MCF 10A (cell line): ENCODE results near the gene NUP35. TPM values are rescaled to one million over a fixed set of nuclear protein-coding genes. Genes with fewer than 3 reads are reported as not detected.

ENCODE experiments used
- BruUV-seq: library from RNA; stranded (reverse); fragments of 400-500 nt; replicated peaks from 2 replicates; lab custom pipeline; 2021; lab: Mats Ljungman, UMichigan
- CTCF ChIA-PET: fragments of 300-600 bp; sonication (Branson Sonifier 250); formaldehyde crosslinking; extraction: SDS; loops from one replicate; lab custom pipeline; 2021; ENCODE audit warnings: antibody characterized with exemption, inconsistent platforms; lab: Yijun Ruan, JAX
- POLR2A ChIA-PET: fragments of 300-600, 350-650 bp; sonication (Branson Sonifier 250); formaldehyde crosslinking; extraction: SDS; loops from one replicate; lab custom pipeline; 2020; ENCODE audit warnings: antibody characterized with exemption, inconsistent platforms; lab: Yijun Ruan, JAX
- DNase-seq: peaks from one replicate; pipeline ENCODE4 v3.0.0-alpha.2; 2018; ENCODE audit not compliant: unreplicated experiment
- H3K27ac Mint-ChIP-seq: one replicate; pipeline ENCODE4 v1.8.0; 2022; ENCODE audit warnings: mild to moderate bottlenecking, low read depth, mixed read lengths; ENCODE audit not compliant: unreplicated experiment
- H3K27me3 Mint-ChIP-seq: one replicate; pipeline ENCODE4 v1.8.0; 2022; ENCODE audit warnings: mixed read lengths; ENCODE audit not compliant: insufficient read depth, unreplicated experiment
- H3K36me3 Mint-ChIP-seq: one replicate; pipeline ENCODE4 v1.8.0; 2022; ENCODE audit warnings: mild to moderate bottlenecking, moderate library complexity, mixed read lengths; ENCODE audit not compliant: insufficient read depth, unreplicated experiment
- H3K4me1 Mint-ChIP-seq: one replicate; pipeline ENCODE4 v1.8.0; 2022; ENCODE audit warnings: mixed read lengths; ENCODE audit not compliant: insufficient read depth, unreplicated experiment
- H3K4me3 Mint-ChIP-seq: one replicate; pipeline ENCODE4 v1.8.0; 2022; ENCODE audit warnings: mild to moderate bottlenecking, moderate library complexity, mixed read lengths; ENCODE audit not compliant: unreplicated experiment
- H3K9me3 Mint-ChIP-seq: one replicate; pipeline ENCODE4 v1.8.0; 2022; ENCODE audit warnings: mixed read lengths; ENCODE audit not compliant: unreplicated experiment
- intact Hi-C: fragments of 100-400 bp; cut with micrococcal nuclease; formaldehyde crosslinking; loops from 2 replicates; pipeline ENCODE4 v1.14.1; 2022
- total RNA-seq: library from RNA; stranded (reverse); gene quantifications from 2 replicates; pipeline ENCODE4 v1.2.3, GENCODE V29; 2022
- TF ChIP-seq, protein P1 (sequence below): fragments of 200-600 bp; IDR thresholded peaks from one replicate; pipeline ENCODE4 v1.8.0; 2022; ENCODE audit warnings: antibody characterized with exemption, mild to moderate bottlenecking; ENCODE audit not compliant: unreplicated experiment

The NUP35 gene
- total RNA-seq, 1 experiment from 2014 or later: 19.2 TPM

DNA sequence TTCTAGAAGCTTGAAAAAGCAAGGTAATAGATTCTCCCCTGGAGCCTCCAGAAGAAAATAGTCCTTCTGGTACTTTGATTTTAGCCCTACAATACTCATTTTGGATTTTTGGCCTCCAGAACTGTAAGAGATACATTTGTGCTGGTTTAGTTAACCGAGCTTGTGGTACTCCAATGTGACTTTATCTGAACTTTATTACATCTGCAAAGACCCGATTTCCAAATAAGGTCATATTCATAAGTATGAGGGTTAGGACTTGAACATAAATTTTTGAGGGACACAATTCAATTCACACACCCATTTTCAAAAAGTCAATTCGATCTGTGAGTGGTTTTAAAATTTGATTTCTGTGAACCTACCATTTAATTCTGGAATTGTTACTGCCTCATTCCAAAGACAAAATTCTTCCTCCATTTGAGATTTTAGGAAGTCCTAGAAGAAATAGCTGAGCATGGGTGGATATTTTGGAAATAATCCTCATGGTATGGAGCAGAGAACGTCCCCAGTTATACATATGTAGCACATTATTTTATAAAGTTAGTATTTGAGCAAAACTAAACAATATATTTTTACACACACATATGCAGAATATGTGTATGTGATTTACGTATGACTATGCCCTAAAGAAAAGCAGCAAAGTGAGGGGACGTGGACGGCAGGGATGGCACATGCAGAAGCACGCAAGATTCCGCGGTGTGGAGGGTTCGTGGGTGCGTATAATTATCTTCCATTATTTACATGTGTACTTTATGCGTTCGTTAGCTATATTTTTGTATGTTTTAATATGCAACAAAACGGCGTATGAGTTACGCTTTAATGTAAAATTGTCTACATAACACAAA lies 905 bp upstream of the NUP35 start:
- BruUV-seq: no TSS peak
- H3K4me1 Mint-ChIP-seq: peaks cover 9% of the 10 kb centered on the region

DNA sequence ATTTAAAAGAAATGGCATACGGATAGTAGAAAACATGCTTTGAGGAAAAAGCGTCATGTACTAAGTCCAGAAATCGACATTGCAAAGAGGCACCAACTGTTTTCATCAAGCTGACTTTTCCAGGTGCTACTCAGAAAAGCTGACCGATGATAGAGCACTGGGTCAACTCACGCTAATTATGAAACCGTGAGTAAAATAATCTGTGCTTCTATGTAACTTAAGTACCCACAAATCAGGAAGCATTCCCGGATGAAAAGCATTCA lies 353 bp upstream of the NUP35 start:
- BruUV-seq: no TSS peak
- intact Hi-C loops: loop anchor here (1.0 kb wide), 2 partner anchors 46 to 86 kb away; partner anchors contain the start of genes DUSP19 and NCKAP1
- H3K4me3 Mint-ChIP-seq: peak overlapping the region; percentile 84
- no peaks in the 10 kb centered on the region for H3K27me3 Mint-ChIP-seq
- ChIA-PET POLR2A (interaction anchor here (0.7 to 5.3 kb wide), 16 partner anchors 11 to 408 kb away, joined by 3 to 112 read pairs (median 4); partner anchors contain the start of genes DNAJC10, DUSP19 and NCKAP1), CTCF (interaction anchor here (0.8 kb wide), 1 partner anchor 11 kb away, joined by 3 read pairs; no protein-coding TSS in a partner anchor)
- peaks cover 9% of the 10 kb centered on the region for H3K4me1 Mint-ChIP-seq
- H3K9me3 Mint-ChIP-seq: no peaks in the 10 kb centered on the region
- DNase-seq: no peak
- peaks cover 15% of the 10 kb centered on the region for H3K36me3 Mint-ChIP-seq
- TF ChIP-seq, protein P1, sequence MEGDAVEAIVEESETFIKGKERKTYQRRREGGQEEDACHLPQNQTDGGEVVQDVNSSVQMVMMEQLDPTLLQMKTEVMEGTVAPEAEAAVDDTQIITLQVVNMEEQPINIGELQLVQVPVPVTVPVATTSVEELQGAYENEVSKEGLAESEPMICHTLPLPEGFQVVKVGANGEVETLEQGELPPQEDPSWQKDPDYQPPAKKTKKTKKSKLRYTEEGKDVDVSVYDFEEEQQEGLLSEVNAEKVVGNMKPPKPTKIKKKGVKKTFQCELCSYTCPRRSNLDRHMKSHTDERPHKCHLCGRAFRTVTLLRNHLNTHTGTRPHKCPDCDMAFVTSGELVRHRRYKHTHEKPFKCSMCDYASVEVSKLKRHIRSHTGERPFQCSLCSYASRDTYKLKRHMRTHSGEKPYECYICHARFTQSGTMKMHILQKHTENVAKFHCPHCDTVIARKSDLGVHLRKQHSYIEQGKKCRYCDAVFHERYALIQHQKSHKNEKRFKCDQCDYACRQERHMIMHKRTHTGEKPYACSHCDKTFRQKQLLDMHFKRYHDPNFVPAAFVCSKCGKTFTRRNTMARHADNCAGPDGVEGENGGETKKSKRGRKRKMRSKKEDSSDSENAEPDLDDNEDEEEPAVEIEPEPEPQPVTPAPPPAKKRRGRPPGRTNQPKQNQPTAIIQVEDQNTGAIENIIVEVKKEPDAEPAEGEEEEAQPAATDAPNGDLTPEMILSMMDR: no peak
- H3K27ac Mint-ChIP-seq: peak overlapping the region; percentile 96

More for the DNA sequence above, 905 bp upstream of the NUP35 start:
- peak overlapping the region; percentile 84 for H3K4me3 Mint-ChIP-seq
- no peaks in the 10 kb centered on the region for H3K9me3 Mint-ChIP-seq
- H3K27ac Mint-ChIP-seq: peak overlapping the region; percentile 96
- no peaks in the 10 kb centered on the region for H3K27me3 Mint-ChIP-seq
- peaks cover 16% of the 10 kb centered on the region for H3K36me3 Mint-ChIP-seq
- intact Hi-C loops: no loop called here
- TF ChIP-seq, protein P1: no peak
- CTCF ChIA-PET: interaction anchor here (0.7 to 0.9 kb wide), 4 partner anchors 10 to 65 kb away, joined by 3 to 5 read pairs (median 3); partner anchors contain the start of gene DUSP19
- POLR2A ChIA-PET: interaction anchor here (0.7 to 5.3 kb wide), 16 partner anchors 10 to 407 kb away, joined by 3 to 112 read pairs (median 4); partner anchors contain the start of genes DNAJC10, DUSP19 and NCKAP1
- DNase-seq: peak; percentile 6

DNA sequence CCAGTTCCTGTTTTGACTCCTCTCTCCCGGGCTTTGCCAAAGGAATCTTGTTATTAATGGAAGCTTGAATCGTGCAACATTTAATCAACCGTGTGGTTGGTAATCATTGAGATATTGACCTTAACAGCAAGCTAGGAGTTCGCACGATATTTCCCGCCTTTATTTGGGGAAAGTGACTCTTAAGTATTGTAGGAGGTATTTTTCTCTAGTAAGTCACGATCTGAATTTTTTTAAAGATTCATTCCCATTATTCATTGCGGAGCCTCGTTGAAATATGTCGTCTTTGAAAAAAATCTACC lies 663 bp downstream of the NUP35 start:
- H3K9me3 Mint-ChIP-seq: no peaks in the 10 kb centered on the region
- ChIA-PET CTCF (interaction anchor here (0.7 to 0.9 kb wide), 4 partner anchors 17 to 88 kb away, joined by 3 to 4 read pairs (median 4); no protein-coding TSS in a partner anchor), POLR2A (interaction anchor here (0.6 to 5.3 kb wide), 19 partner anchors 9 to 1306 kb away, joined by 3 to 112 read pairs (median 4); partner anchors contain the start of genes DNAJC10, DUSP19 and NCKAP1)
- TF ChIP-seq, protein P1: no peak
- H3K36me3 Mint-ChIP-seq: peaks cover 15% of the 10 kb centered on the region
- DNase-seq: no peak
- H3K27me3 Mint-ChIP-seq: no peaks in the 10 kb centered on the region
- no TSS peak for BruUV-seq
- intact Hi-C loops: loop anchor here (1.0 kb wide), 2 partner anchors 47 to 87 kb away; partner anchors contain the start of genes DUSP19 and NCKAP1
- peak overlapping the region; percentile 96 for H3K27ac Mint-ChIP-seq
- H3K4me3 Mint-ChIP-seq: peak overlapping the region; percentile 84
- peaks cover 9% of the 10 kb centered on the region for H3K4me1 Mint-ChIP-seq
